Cardiac muscle cell (in vitro differentiated cells and primary cell): ENCODE measurements around the gene ZNF672. TPM values are rescaled to one million over a fixed set of nuclear protein-coding genes. Genes with fewer than 3 reads are reported as not detected.
"Not testable (repeated sequence)": the region's sequence is repeated elsewhere in the genome, so short reads cannot be mapped to it uniquely, and the experiment has no call there.

Experiments
- DNase-seq, 2 donors: peaks; one replicate each; pipeline versions ENCODE4 v3.0.0 to v3.0.0-alpha.2; 2010 to 2017; ENCODE audit warnings: low read depth in 1 of 2, low spot score in 1 of 2
- H3K27ac ChIP-seq: fragments of 200-600 bp; sonication (generic); 2 replicates; pipeline ENCODE4 v1.5.1; 2016
- H3K27me3 ChIP-seq: fragments of 200-600 bp; sonication (generic); 2 replicates; pipeline ENCODE4 v1.6.0; 2016; ENCODE audit warnings: control low read depth
- H3K36me3 ChIP-seq: fragments of 200-600 bp; sonication (generic); 2 replicates; pipeline ENCODE4 v1.5.1; 2016; ENCODE audit warnings: control low read depth
- H3K4me1 ChIP-seq: fragments of 200-600 bp; sonication (generic); 2 replicates; pipeline ENCODE4 v1.8.1; 2017; ENCODE audit warnings: low read depth, mild to moderate bottlenecking, mixed run types
- H3K4me3 ChIP-seq: fragments of 200-600 bp; sonication (generic); 2 replicates; pipeline ENCODE4 v1.5.1; 2016; ENCODE audit warnings: mild to moderate bottlenecking
- H3K9me3 ChIP-seq: fragments of 200-600 bp; sonication (generic); 2 replicates; pipeline ENCODE4 v1.5.1; 2017; ENCODE audit warnings: low read depth, mild to moderate bottlenecking, control low read depth
- CTCF ChIP-seq: IDR thresholded peaks from 2 replicates; pipeline ENCODE4 v1.5.1; 2012; ENCODE audit warnings: low read depth, mild to moderate bottlenecking, low read length
- polyA plus RNA-seq: library from polyadenylated mRNA; unstranded; fragments of >200 nt; fragmentation: Nextera tagmentation; extraction: Ambion mirVana; gene quantifications from 2 replicates; pipeline ENCODE4 v1.2.1, GENCODE V29; 2016
- total RNA-seq: library from RNA; depleted of rRNA; stranded (reverse); fragments of >200 nt; gene quantifications from 2 replicates; pipeline ENCODE4 v1.2.3, GENCODE V29; 2016

Gene ZNF672
- total RNA-seq: 66.3 and 72.5 TPM in 2 replicates
- 56.1 and 59.2 TPM in 2 replicates for polyA plus RNA-seq

- Histone ChIP-seq H3K27me3 (no peaks in the 10 kb centered on the region), H3K36me3 (no peaks in the 10 kb centered on the region), H3K4me1 (peaks cover 8% of the 10 kb centered on the region), H3K4me3 (peak within 1 kb of the TSS; percentile 89), H3K9me3 (no peaks in the 10 kb centered on the region), H3K27ac (peak within 1 kb of the TSS; percentile 99)
- peak; percentile 99 for DNase-seq
- no peak for TF ChIP-seq CTCF
Observed at GRCh38 chr1:248837781-248838356, at the start of gene ZNF672. ZNF672 (plus strand) TSS chr1:248838224; CDS start chr1:248847275, 9,051 bp downstream.

- H3K27me3 ChIP-seq: no peaks in the 10 kb centered on the region
- no peaks in the 10 kb centered on the region for H3K9me3 ChIP-seq
- DNase-seq: no peak
- no peak overlapping the region for H3K27ac ChIP-seq
- H3K4me1 ChIP-seq: no peaks in the 10 kb centered on the region
- TF ChIP-seq CTCF: no peak
- H3K36me3 ChIP-seq: no peaks in the 10 kb centered on the region
- H3K4me3 ChIP-seq: no peak overlapping the region
Observed at GRCh38 chr1:248788327-248788726, 49.7 kb upstream of the ZNF672 start.

DNA sequence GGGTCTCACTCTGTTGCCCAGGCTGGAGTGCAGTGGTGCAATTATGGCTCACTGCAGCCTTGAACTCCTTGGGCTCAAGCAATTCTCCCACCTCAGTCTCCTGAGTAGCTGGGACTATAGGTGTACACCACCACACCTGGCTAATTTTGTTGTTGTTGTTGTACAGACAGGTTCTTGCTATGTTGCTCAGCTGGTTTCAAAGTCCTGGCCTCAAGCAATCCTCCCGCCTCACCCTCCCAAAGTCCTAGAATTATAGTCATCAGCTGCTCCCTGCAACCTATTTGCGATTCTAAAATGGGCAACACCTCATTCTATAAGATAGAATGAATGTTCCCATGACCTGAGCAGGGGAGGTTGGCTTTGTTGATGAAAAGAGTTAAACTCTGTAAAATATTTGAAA, 48.7 kb upstream of the ZNF672 start:
- not testable (repeated sequence) for H3K27ac ChIP-seq

DNA sequence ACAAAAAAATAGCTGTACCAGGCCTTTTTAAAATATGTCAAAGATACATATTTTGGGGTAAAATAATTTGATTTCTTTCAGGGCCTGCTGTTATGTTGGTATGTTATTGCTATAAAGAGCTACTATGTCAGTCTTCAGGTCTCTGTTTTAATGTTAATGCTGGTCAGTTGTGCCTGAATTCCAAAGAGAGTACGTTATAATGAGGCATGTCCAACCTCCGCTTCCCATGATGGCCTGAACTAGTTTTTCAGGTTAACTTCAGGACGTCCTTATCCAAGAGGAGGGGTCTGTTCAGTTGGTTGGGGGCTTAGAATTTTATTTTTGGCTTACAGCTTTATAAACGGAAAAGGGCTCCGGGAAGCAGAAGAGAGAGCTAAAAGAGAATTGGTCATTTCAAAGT, 47.6 kb upstream of the ZNF672 start:
- Histone ChIP-seq H3K9me3 (no peaks in the 10 kb centered on the region), H3K4me1 (no peaks in the 10 kb centered on the region), H3K4me3 (no peak overlapping the region), H3K36me3 (no peaks in the 10 kb centered on the region), H3K27me3 (no peaks in the 10 kb centered on the region), H3K27ac (no peak overlapping the region)
- DNase-seq: no peak
- TF ChIP-seq CTCF: no peak

More for the DNA sequence above, 48.7 kb upstream of the ZNF672 start:
- H3K36me3 ChIP-seq, H3K9me3 ChIP-seq, H3K4me3 ChIP-seq, H3K4me1 ChIP-seq, DNase-seq, H3K27me3 ChIP-seq: not testable (repeated sequence)

- H3K36me3 ChIP-seq: no peaks in the 10 kb centered on the region
- no peaks in the 10 kb centered on the region for H3K27me3 ChIP-seq
- H3K27ac ChIP-seq: no peak overlapping the region
- no peak overlapping the region for H3K4me3 ChIP-seq
- TF ChIP-seq CTCF: no peak
- no peaks in the 10 kb centered on the region for H3K4me1 ChIP-seq
- DNase-seq: no peak
- no peaks in the 10 kb centered on the region for H3K9me3 ChIP-seq
Observed at GRCh38 chr1:248791010-248791409, 47.0 kb upstream of the ZNF672 start.

GRCh38 chr1:248792342-248792741, 45.7 kb upstream of the ZNF672 start:
- Histone ChIP-seq H3K27me3 (no peaks in the 10 kb centered on the region), H3K36me3 (no peaks in the 10 kb centered on the region), H3K9me3 (no peaks in the 10 kb centered on the region), H3K27ac (no peak overlapping the region), H3K4me1 (no peaks in the 10 kb centered on the region), H3K4me3 (no peak overlapping the region)
- no peak for DNase-seq
- no peak for TF ChIP-seq CTCF
